Thyroid gland (tissue), 4 donors: ENCODE measurements around the gene GMPR. TPM values are rescaled to one million over a fixed set of nuclear protein-coding genes. Genes with fewer than 3 reads are reported as not detected.

Source experiments
- DNase-seq, 2 donors: peaks; one replicate each; pipeline ENCODE4 v3.0.0-alpha.2; 2019
- H3K27ac ChIP-seq, 3 donors: fragments of 200-600 bp; sonication (generic); 1 replicate in 2 of 3; 2 replicates in 1 of 3; pipeline ENCODE4 v1.5.1; 2016 to 2019; ENCODE audit warnings: mild to moderate bottlenecking in 1 of 3, moderate library complexity in 1 of 3
- H3K27me3 ChIP-seq: fragments of 200-600 bp; sonication (generic); one replicate; pipeline ENCODE4 v1.5.1; 2019
- H3K36me3 ChIP-seq, 2 donors: fragments of 200-600 bp; sonication (generic); one replicate each; pipeline ENCODE4 v1.5.1; 2016 to 2019
- H3K4me1 ChIP-seq, 2 donors: fragments of 200-600 bp; sonication (generic); one replicate each; pipeline ENCODE4 v1.5.1; 2017 to 2019
- H3K4me3 ChIP-seq, 3 donors: fragments of 200-600 bp; sonication (generic); replicated peaks in 1 of 3; 1 replicate in 2 of 3; 2 replicates in 1 of 3; pipeline ENCODE4 v1.5.1; 2016; ENCODE audit warnings: mild to moderate bottlenecking in 1 of 3
- H3K9me3 ChIP-seq: fragments of 200-600 bp; sonication (generic); one replicate; pipeline ENCODE4 v1.5.1; 2017
- POLR2A ChIP-seq, 2 donors: fragments of 450-650 bp; IDR thresholded peaks; one replicate each; pipeline ENCODE4 v1.6.1; 2017; ENCODE audit warnings: antibody characterized with exemption in 2 of 2, mild to moderate bottlenecking in 2 of 2, moderate library complexity in 1 of 2
- WGBS, 2 donors: methylation state at CpG; one replicate each; pipeline ENCODE4 v1.1.5; 2017; 5-methylcytosine and 5-hydroxymethylcytosine counted together
- intact Hi-C: fragments of 100-400 bp; cut with DNase I; formaldehyde crosslinking; loops from one replicate; pipeline ENCODE4 v1.15.1; 2023
- total RNA-seq, 4 donors: library from RNA; depleted of rRNA; stranded (reverse); fragments of >200 nt; gene quantifications; one replicate each; pipeline ENCODE4 v1.2.3, GENCODE V29; 2016
- TF ChIP-seq, protein P1 (sequence below), 6 experiments: fragments of 200-600 bp in 3 of 6; fragments of 450-650 bp in 3 of 6; sonication (generic) in 3 of 6; IDR thresholded peaks; one replicate each; pipeline ENCODE4 v1.5.1; 2016 to 2019; ENCODE audit warnings: antibody characterized with exemption in 6 of 6, mild to moderate bottlenecking in 2 of 6, inconsistent platforms in 1 of 6, moderate library complexity in 1 of 6

GMPR gene
- total RNA-seq, 4 donors from 2014 or later = 2.8 to 10.8 (median 3.3) TPM

GRCh38 chr6:16296061-16296670 lies 57.8 kb downstream of the GMPR start:
- WGBS, 2 donors = 87 to 93% methylated on average over 7 of the region's 7 CpGs
- no peaks in the 10 kb centered on the region for H3K9me3 ChIP-seq
- H3K36me3 ChIP-seq = no peaks in the 10 kb centered on the region
- TF ChIP-seq POLR2A (IDR thresholded peaks at IDR 0.05) = no peak
- TF ChIP-seq, protein P1, sequence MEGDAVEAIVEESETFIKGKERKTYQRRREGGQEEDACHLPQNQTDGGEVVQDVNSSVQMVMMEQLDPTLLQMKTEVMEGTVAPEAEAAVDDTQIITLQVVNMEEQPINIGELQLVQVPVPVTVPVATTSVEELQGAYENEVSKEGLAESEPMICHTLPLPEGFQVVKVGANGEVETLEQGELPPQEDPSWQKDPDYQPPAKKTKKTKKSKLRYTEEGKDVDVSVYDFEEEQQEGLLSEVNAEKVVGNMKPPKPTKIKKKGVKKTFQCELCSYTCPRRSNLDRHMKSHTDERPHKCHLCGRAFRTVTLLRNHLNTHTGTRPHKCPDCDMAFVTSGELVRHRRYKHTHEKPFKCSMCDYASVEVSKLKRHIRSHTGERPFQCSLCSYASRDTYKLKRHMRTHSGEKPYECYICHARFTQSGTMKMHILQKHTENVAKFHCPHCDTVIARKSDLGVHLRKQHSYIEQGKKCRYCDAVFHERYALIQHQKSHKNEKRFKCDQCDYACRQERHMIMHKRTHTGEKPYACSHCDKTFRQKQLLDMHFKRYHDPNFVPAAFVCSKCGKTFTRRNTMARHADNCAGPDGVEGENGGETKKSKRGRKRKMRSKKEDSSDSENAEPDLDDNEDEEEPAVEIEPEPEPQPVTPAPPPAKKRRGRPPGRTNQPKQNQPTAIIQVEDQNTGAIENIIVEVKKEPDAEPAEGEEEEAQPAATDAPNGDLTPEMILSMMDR (IDR thresholded peaks at IDR 0.05) = no peak
- H3K27me3 ChIP-seq = no peaks in the 10 kb centered on the region
- H3K4me3 ChIP-seq = no peak overlapping the region
- no peak for DNase-seq
- H3K4me1 ChIP-seq = peaks cover 6 to 12% of the 10 kb centered on the region in 2 donors
- intact Hi-C loops = no loop called here
- H3K27ac ChIP-seq = no peak overlapping the region

DNA sequence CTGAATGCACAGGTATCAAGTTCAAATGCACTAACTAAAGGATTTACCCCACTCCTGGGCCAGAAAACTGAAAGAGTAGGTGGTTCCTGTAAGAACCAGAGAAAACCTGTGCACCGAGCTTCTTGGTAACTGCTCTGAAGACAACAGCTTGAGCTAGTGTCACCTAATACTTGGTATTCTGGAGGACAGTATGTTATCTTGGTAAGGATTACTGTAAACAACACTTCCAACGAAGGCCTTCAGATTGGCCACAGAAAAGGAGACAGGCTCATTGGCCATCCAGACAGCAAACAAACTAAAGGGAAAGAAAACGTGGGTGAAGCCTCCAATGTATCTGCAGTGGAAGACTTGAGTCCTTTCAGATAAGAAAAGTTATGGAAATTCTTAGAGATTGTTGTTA lies 61.5 kb downstream of the GMPR start:
- no peaks in the 10 kb centered on the region for H3K36me3 ChIP-seq
- 92 to 98% methylated on average over 3 of the region's 3 CpGs for WGBS, 2 donors
- no peaks in the 10 kb centered on the region for H3K9me3 ChIP-seq
- H3K27ac ChIP-seq = no peak overlapping the region
- no peak overlapping the region for H3K4me3 ChIP-seq
- H3K4me1 ChIP-seq = no peaks in the 10 kb centered on the region
- intact Hi-C loops = no loop called here
- no peak for TF ChIP-seq POLR2A (IDR thresholded peaks at IDR 0.05)
- TF ChIP-seq, protein P1 (IDR thresholded peaks at IDR 0.05) = no peak
- DNase-seq = no peak
- H3K27me3 ChIP-seq = no peaks in the 10 kb centered on the region

- Histone ChIP-seq H3K4me1 (no peaks in the 10 kb centered on the region), H3K27ac (no peak overlapping the region), H3K4me3 (no peak overlapping the region), H3K27me3 (no peaks in the 10 kb centered on the region), H3K9me3 (no peaks in the 10 kb centered on the region), H3K36me3 (peaks cover 0 to 10% of the 10 kb centered on the region in 2 donors)
- peak; percentile 67 to 69 for DNase-seq
- 49 to 52% methylated on average over 7 of the region's 7 CpGs for WGBS, 2 donors
- intact Hi-C loops = no loop called here
- TF ChIP-seq, protein P1 (IDR thresholded peaks at IDR 0.05) = no peak
- TF ChIP-seq POLR2A (IDR thresholded peaks at IDR 0.05) = no peak
Measured at GRCh38 chr6:16301511-16301910, 63.1 kb downstream of the GMPR start.

DNA sequence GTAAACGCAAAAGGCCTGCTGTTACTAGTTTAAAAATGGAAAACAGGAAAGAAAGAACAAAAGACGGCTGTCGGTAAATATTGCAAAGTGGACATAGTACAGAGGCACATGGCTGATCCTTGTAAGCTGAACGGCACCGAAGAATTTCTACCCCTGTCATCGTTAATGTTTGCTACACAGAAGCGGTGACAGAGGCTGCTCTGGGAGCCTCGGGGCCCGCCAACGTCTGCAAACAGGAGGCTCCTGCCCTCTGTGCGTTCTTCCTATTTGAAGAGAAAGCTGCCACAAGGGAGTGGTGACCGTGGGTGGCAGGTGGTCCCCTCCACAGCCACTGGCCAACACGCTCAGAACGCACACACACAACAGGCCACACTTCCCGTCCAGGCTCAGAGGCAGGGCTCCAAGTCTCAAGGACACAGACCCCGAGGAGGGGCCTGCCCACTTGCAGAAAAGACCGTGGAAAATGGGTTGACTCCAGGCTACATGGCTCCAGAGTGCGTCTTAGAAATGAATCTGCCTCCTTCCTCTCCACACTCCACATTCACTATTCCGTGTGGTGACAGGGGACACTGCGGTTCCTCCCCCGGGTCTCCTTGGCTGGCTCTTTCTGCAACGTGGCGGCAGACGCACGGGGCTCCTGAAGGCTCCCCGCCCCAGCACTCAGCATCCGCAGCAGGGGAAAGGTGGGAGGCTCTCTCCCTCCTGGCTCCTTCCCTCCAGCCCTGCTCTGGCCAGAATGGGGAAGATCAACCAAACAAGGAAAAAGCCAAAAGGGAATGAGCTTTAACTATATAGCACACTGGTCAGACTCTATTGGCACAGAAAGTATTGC lies 64.5 kb downstream of the GMPR start:
- Histone ChIP-seq H3K4me1 (no peaks in the 10 kb centered on the region), H3K9me3 (no peaks in the 10 kb centered on the region), H3K27me3 (no peaks in the 10 kb centered on the region), H3K27ac (no peak overlapping the region), H3K4me3 (no peak overlapping the region), H3K36me3 (peaks cover 0 to 11% of the 10 kb centered on the region in 2 donors)
- no peak for DNase-seq
- intact Hi-C loops = no loop called here
- WGBS, 2 donors = 78 to 83% methylated on average over 27 of the region's 27 CpGs
- TF ChIP-seq, protein P1 (IDR thresholded peaks at IDR 0.05) = no peak
- TF ChIP-seq POLR2A (IDR thresholded peaks at IDR 0.05) = no peak

GRCh38 chr6:16305246-16305725 lies 66.9 kb downstream of the GMPR start:
- 67 to 79% methylated on average over 7 of the region's 7 CpGs for WGBS, 2 donors
- no peak overlapping the region for H3K4me3 ChIP-seq
- DNase-seq = no peak
- H3K9me3 ChIP-seq = no peaks in the 10 kb centered on the region
- peaks cover 0 to 11% of the 10 kb centered on the region in 2 donors for H3K36me3 ChIP-seq
- TF ChIP-seq, protein P1 (IDR thresholded peaks at IDR 0.05) = no peak
- no peak for TF ChIP-seq POLR2A (IDR thresholded peaks at IDR 0.05)
- H3K27ac ChIP-seq = no peak overlapping the region
- intact Hi-C loops = no loop called here
- H3K4me1 ChIP-seq = no peaks in the 10 kb centered on the region
- H3K27me3 ChIP-seq = no peaks in the 10 kb centered on the region
